Measurements from ENCODE around the gene L1CAM. TPM values are rescaled to one million over a fixed set of nuclear protein-coding genes. Genes with fewer than 3 reads are reported as not detected.

L1CAM gene
- total RNA-seq, 4 donors from 2014 or later, result 5.2 to 7.1 (median 6.1) TPM

DNA sequence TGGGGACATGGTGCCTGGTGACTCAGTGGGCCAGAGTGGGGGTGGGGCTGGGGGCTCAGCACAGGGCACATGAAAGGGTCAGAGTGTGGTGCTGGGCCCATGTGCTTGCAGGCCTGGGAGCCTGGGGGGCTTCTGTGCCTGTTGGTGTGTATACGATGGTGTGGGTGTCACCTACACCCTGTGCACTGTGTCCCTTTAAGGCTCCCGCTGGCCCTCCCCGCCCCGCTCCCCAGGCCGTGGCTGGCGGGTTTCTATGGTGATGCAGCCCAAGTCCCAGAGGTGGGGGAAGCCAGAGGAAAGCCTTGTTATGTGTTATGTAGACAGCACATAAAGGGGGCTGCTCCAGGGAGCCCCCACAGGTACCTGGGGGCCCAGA lies 5.5 kb downstream of the L1CAM start:
- in situ Hi-C loops (cut with MboI; ENCODE audit: low pct_ligation_motif_present in 1 of 4, low pct_unique_long_range_greater_than_20kb in 1 of 4, low sequenced_read_pairs in 3 of 4) (no loop called here), intact Hi-C loops (cut with DNase I; ENCODE audit: low total_unique reads) (no loop called here)
- Histone ChIP-seq H3K27me3 (peaks cover 49% of the 10 kb centered on the region), H3K36me3 (no peaks in the 10 kb centered on the region), H3K27ac (no peak overlapping the region), H3K4me3 (no peak overlapping the region), H3K9me3 (no peaks in the 10 kb centered on the region), H3K4me1 (peaks cover 0 to 4% (median 2%) of the 10 kb centered on the region in 4 donors)
- DNase-seq, result no peak
- no peak for TF ChIP-seq POLR2A (IDR thresholded peaks at IDR 0.05)
- no peak for TF ChIP-seq POLR2AphosphoS5 (IDR thresholded peaks at IDR 0.05)
- no peak for TF ChIP-seq EP300 (IDR thresholded peaks at IDR 0.05; ENCODE audit: low read depth)
- 29% methylated on average over 6 of the region's 6 CpGs; no CpG with 5 or more reads in 1 of the 2 donors for WGBS, 2 donors (ENCODE audit: low coverage in 1 of 2)

DNA sequence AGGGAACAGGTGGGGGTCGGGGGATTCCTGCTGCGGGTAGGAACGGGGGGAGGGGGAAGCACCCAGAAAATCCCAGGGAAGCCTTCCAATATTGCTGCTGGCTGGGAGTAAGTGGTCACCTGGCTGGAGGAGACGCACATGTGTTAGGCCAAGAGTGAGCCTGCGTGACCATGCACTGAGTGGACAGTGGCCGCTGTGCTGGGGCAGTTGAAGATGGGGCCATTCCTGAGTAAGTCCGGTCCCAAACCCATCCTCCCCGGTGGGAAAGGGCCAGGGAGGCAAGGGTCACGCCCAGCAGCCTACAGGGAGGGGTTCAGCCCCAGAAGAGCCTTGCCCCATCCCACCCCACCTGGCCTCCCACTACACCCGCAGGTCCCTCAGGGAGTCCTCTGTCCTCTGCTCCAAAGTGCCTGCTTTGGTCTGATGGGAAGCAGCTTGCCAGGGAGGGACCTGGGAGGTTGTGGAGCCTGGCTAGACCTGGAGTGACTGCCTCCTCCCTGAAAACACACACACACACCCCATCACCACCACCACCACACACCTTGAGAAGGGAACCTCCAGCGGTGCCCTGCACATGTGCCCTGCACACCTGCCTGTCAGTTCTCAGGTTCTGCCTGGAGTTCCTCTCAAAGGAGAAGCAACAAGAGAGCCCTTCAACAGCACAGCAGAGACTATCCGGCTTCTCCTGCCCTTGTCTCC lies 6.1 kb downstream of the L1CAM start:
- Histone ChIP-seq H3K4me1 (no peaks in the 10 kb centered on the region), H3K27me3 (peaks cover 44% of the 10 kb centered on the region), H3K4me3 (no peak overlapping the region), H3K36me3 (no peaks in the 10 kb centered on the region), H3K27ac (no peak overlapping the region), H3K9me3 (no peaks in the 10 kb centered on the region)
- TF ChIP-seq POLR2A (IDR thresholded peaks at IDR 0.05) (no peak), POLR2AphosphoS5 (IDR thresholded peaks at IDR 0.05) (no peak), EP300 (IDR thresholded peaks at IDR 0.05; ENCODE audit: low read depth) (no peak)
- TF ChIP-seq, protein P1, sequence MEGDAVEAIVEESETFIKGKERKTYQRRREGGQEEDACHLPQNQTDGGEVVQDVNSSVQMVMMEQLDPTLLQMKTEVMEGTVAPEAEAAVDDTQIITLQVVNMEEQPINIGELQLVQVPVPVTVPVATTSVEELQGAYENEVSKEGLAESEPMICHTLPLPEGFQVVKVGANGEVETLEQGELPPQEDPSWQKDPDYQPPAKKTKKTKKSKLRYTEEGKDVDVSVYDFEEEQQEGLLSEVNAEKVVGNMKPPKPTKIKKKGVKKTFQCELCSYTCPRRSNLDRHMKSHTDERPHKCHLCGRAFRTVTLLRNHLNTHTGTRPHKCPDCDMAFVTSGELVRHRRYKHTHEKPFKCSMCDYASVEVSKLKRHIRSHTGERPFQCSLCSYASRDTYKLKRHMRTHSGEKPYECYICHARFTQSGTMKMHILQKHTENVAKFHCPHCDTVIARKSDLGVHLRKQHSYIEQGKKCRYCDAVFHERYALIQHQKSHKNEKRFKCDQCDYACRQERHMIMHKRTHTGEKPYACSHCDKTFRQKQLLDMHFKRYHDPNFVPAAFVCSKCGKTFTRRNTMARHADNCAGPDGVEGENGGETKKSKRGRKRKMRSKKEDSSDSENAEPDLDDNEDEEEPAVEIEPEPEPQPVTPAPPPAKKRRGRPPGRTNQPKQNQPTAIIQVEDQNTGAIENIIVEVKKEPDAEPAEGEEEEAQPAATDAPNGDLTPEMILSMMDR (IDR thresholded peaks at IDR 0.05), result no peak
- in situ Hi-C loops (cut with MboI; ENCODE audit: low pct_ligation_motif_present in 1 of 4, low pct_unique_long_range_greater_than_20kb in 1 of 4, low sequenced_read_pairs in 3 of 4), result no loop called here
- 65% methylated on average over 12 of the region's 12 CpGs; no CpG with 5 or more reads in 1 of the 2 donors for WGBS, 2 donors (ENCODE audit: low coverage in 1 of 2)
- DNase-seq, result no peak
- intact Hi-C loops (cut with DNase I; ENCODE audit: low total_unique reads), result no loop called here

DNA sequence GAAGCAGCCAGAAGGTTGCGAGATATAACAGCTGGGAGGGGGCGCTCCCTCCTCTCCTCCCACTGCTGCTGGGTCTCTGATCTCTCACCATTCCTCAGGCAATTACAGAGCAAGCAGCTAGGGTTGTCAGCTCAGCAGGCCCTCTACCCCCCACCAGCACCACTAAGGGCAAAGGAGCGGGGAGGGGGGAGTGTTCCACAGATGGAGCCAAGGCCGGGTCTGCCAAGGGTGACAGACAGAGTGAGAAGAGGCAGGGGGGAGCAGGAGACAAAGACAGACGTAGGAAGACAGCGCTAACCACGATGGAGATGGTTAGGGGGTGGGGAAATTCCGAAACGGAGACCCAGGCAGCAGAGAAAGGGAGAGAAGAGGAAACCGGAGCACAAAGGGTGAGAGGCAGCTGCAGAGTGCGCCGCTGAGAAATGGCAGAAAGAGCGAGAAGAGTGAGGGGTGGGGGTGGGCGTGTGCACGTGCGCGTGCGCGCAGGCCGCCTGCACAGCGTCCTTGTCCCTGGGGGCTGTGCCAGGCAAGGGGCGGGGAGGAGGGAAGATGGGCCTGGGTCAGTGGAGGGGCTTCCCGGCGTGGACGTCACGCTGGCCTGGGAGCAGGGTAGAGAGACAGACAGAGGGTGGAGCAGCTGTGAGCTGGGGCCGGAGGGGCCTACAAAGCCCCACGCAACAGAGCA lies 6.9 kb downstream of the L1CAM start:
- no peaks in the 10 kb centered on the region for H3K9me3 ChIP-seq
- no peaks in the 10 kb centered on the region for H3K4me1 ChIP-seq
- in situ Hi-C loops (cut with MboI; ENCODE audit: low pct_ligation_motif_present in 1 of 4, low pct_unique_long_range_greater_than_20kb in 1 of 4, low sequenced_read_pairs in 3 of 4) (no loop called here), intact Hi-C loops (cut with DNase I; ENCODE audit: low total_unique reads) (no loop called here)
- DNase-seq, result no peak
- H3K27ac ChIP-seq, result no peak overlapping the region
- TF ChIP-seq, protein P1 (IDR thresholded peaks at IDR 0.05), result no peak
- no peak for TF ChIP-seq POLR2AphosphoS5 (IDR thresholded peaks at IDR 0.05)
- TF ChIP-seq POLR2A (IDR thresholded peaks at IDR 0.05), result no peak
- TF ChIP-seq EP300 (IDR thresholded peaks at IDR 0.05; ENCODE audit: low read depth), result no peak
- 31% methylated on average over 28 of the region's 28 CpGs; no CpG with 5 or more reads in 1 of the 2 donors for WGBS, 2 donors (ENCODE audit: low coverage in 1 of 2)
- H3K36me3 ChIP-seq, result no peaks in the 10 kb centered on the region
- no peak overlapping the region for H3K4me3 ChIP-seq
- peaks cover 36% of the 10 kb centered on the region for H3K27me3 ChIP-seq

DNA sequence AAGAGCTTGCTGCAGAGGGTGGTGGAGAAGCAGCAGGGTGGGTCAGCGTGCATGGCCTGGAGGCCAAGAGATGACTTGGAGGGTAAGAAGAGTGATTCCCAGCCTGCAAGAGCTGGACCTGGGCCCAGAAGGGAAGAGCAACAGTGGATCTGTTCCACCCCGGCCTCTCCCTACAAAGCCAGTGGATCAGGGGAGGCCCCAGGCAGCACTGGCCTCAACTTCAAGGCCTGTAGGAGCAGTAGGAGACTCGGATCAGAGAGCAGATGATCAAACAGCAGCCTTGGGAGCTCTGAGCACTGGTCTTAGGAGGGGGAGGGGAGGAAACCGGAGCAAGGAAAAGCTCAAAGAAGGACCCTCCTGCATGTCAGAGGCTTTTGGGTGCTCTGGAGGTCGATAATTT lies 7.6 kb downstream of the L1CAM start:
- H3K36me3 ChIP-seq, result no peaks in the 10 kb centered on the region
- WGBS, 2 donors (ENCODE audit: low coverage in 1 of 2), result 51% methylated on average over 5 of the region's 5 CpGs; no CpG with 5 or more reads in 1 of the 2 donors
- in situ Hi-C loops (cut with MboI; ENCODE audit: low pct_ligation_motif_present in 1 of 4, low pct_unique_long_range_greater_than_20kb in 1 of 4, low sequenced_read_pairs in 3 of 4) (no loop called here), intact Hi-C loops (cut with DNase I; ENCODE audit: low total_unique reads) (no loop called here)
- TF ChIP-seq EP300 (IDR thresholded peaks at IDR 0.05; ENCODE audit: low read depth) (no peak), POLR2AphosphoS5 (IDR thresholded peaks at IDR 0.05) (no peak), POLR2A (IDR thresholded peaks at IDR 0.05) (no peak)
- TF ChIP-seq, protein P1 (IDR thresholded peaks at IDR 0.05), result no peak
- peaks cover 29% of the 10 kb centered on the region for H3K27me3 ChIP-seq
- no peak overlapping the region for H3K4me3 ChIP-seq
- H3K27ac ChIP-seq, result no peak overlapping the region
- H3K4me1 ChIP-seq, result no peaks in the 10 kb centered on the region
- H3K9me3 ChIP-seq, result no peaks in the 10 kb centered on the region
- DNase-seq, result no peak
